ENCODE measurements around the gene B3GALT5. TPM values are rescaled to one million over a fixed set of nuclear protein-coding genes. Genes with fewer than 3 reads are reported as not detected.

The B3GALT5 gene
- total RNA-seq, 2 donors from 2014 or later, result 0.02 TPM

GRCh38 chr21:39599191-39599970 lies 13.4 kb upstream of the B3GALT5 start:
- ATAC-seq (no peak), DNase-seq (ENCODE audit: low spot score in 2 of 2) (no peak)
- Mint-ChIP-seq H3K9me3 (no peaks in the 10 kb centered on the region), H3K27ac (no peak overlapping the region), H3K36me3 (no peaks in the 10 kb centered on the region)

DNA sequence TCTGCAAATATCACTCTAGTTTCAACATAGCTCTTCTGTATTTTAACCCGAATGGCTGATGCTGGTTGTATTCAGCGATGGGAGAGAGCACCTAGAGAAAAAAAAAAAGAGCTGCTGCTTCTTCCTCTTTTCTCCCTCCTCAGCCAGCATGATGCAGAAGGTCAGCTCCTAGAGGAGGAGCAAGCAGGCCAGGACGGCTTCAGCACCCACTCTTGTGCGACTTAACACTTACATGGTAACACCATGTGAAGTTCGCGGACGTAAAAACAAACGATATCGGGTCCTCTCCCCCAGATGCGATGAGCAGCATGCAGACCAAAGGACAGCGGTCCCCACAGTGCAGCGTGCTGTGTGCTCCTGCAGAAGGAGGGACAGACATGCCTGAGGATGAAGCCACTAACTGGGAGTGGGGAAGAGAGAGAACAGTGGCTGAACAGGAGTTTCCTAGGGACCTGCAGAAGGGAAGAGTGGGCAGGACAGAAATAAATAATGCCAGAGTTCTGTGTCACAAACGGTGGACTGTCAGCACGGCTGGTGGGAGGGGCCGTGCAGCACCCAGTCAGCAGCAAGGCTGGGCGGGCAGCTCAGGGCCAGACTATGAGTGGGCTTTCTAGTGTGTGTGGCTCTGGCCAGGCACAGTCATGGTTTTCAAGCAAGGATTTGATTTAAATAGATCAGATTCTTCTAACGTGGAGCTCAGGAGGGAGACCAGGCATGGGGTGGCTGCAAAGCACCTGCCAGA lies 11.4 kb upstream of the B3GALT5 start:
- no peak overlapping the region for H3K27ac Mint-ChIP-seq
- DNase-seq (ENCODE audit: low spot score in 2 of 2) (no peak), ATAC-seq (no peak)
- no peaks in the 10 kb centered on the region for H3K36me3 Mint-ChIP-seq
- no peaks in the 10 kb centered on the region for H3K9me3 Mint-ChIP-seq

DNA sequence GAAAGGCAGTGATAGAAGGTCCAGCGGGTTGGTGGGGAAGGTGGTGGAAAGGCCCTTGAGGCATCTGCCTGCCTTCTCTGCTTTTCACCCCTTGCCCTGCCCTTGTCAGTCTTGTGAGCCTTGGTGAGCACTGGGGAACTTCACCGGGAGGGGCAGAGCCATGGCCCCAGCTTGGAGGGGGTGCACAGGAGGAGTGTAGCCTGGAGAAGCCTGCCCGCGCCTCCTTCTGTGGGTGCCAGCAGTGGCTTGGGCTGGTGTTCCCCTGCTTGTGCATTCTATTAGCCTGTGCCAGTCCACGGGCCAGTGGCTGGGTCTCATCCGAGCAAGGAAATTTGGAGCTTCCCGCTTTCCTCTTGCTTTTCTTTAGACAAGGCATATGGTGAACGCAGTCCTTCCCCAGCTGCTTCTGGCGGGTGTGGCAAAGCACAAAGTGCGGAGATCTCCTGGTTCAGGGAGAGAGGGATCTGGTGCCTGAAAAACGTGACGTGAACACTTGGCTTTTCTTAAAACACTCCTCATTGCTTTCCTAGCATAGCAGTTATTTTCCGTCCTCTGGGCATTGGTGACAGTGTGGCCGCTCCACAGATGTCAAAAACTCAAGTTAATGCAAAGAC lies 10.6 kb upstream of the B3GALT5 start:
- no peaks in the 10 kb centered on the region for H3K9me3 Mint-ChIP-seq
- no peaks in the 10 kb centered on the region for H3K36me3 Mint-ChIP-seq
- ATAC-seq, result no peak
- no peak for DNase-seq (ENCODE audit: low spot score in 2 of 2)
- no peak overlapping the region for H3K27ac Mint-ChIP-seq

DNA sequence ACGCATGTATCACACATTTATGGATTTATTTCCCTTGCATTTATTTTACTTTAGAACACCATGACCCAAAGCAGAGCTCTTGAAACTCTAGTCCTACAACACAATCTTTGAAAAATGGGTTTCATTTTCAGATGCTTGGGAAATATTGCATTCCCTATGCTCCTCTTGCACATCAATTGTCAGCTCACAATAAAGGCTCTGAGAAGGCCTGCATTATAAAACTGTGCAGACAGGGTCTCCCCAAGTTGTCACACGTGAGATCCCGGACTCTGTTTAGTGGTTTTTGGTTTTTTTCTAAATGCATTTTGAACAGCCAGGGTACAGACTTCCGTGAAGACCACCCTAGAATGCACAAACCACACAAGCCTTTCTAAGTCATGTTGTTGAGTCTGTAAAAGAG lies 9.9 kb upstream of the B3GALT5 start:
- DNase-seq (ENCODE audit: low spot score in 2 of 2), result no peak
- no peak for ATAC-seq
- Mint-ChIP-seq H3K36me3 (no peaks in the 10 kb centered on the region), H3K27ac (no peak overlapping the region), H3K9me3 (no peaks in the 10 kb centered on the region)

- ATAC-seq (no peak), DNase-seq (ENCODE audit: low spot score in 2 of 2) (no peak)
- Mint-ChIP-seq H3K27ac (no peak overlapping the region), H3K9me3 (no peaks in the 10 kb centered on the region), H3K36me3 (no peaks in the 10 kb centered on the region)
These were observed 7.8 kb upstream of the B3GALT5 start for GRCh38 chr21:39604951-39605350.

- H3K9me3 Mint-ChIP-seq, result no peaks in the 10 kb centered on the region
- DNase-seq (ENCODE audit: low spot score in 2 of 2), result no peak
- H3K36me3 Mint-ChIP-seq, result no peaks in the 10 kb centered on the region
- ATAC-seq, result no peak
- H3K27ac Mint-ChIP-seq, result no peak overlapping the region
These were observed 2.0 kb upstream of the B3GALT5 start for GRCh38 chr21:39610703-39611102.

DNA sequence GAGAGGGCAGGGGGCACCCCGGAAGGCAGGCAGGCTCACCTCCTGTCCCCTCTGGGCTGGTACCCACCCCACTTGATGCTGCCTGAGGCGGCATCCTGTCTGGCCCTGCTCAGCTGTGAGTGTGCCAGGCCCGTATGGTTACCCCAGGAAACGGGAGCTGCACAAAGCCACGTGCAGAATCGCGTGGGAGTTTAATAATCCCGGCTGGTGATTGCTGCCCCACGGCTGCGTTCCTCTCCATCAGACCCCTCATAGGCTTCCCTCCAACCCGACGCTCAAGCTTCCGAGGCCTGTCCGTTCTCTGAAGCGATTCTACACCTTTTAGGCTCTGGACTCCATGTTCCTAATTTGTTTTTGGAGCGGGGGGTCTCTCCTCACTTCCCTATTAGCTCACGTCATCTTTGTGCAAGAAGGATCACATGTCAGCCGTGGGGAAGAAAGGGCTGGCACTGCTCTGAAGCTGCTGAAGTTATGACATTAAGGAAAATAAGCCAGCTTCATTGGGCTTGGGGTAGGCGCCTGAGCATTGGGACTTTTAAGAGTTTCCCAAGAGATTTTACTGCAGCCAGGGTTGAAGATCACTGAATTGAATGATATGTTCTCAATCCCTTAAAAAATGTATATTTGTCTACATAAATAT lies 1.1 kb upstream of the B3GALT5 start:
- Mint-ChIP-seq H3K27ac (no peak overlapping the region), H3K9me3 (no peaks in the 10 kb centered on the region), H3K36me3 (no peaks in the 10 kb centered on the region)
- no peak for ATAC-seq
- no peak for DNase-seq (ENCODE audit: low spot score in 2 of 2)

DNA sequence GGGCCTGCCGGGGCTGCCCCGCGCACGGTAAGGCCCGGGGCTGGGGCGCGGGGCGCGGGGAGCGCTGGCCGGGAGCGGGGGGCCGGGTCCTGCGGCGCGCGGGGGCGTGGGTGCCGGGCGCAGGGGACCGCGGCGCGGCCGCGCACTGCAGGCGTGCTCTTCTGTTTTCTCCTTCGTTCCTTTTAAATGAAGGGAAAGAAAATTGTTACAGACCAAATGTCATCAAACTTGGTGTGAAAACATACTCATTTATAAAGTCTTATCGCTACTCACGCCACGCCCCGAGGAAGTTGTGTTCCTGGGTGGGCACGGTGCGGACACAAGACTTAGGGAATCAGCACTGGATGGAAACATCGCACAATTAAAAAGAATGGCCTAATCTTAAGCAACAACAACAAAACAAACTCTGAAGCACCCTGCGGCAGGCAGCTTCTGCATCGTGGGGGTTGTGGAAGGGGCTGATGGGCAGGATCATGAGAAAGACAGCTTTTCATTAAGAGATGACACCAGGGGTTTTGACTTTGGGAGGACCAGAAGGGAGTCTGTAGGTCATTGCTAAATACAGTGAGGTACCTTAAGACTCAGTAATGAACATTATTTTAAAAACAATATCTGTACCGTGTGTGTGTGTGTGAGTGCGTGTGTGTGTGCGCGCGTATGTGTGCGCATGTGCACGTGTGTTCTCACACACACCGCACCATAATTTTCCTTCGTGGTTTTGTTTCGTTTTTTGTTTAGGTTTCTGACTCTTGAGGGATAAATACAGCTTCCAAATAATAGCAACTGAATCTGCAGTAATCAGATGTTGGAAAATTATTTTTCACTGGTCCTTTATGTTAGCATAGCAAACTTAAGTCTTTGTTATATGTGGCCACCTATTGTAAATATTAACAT lies 548 bp downstream of the B3GALT5 start:
- H3K36me3 Mint-ChIP-seq, result no peaks in the 10 kb centered on the region
- H3K9me3 Mint-ChIP-seq, result no peaks in the 10 kb centered on the region
- ATAC-seq (no peak), DNase-seq (ENCODE audit: low spot score in 2 of 2) (no peak)
- no peak overlapping the region for H3K27ac Mint-ChIP-seq

GRCh38 chr21:39616211-39616772 lies 3.6 kb downstream of the B3GALT5 start:
- no peak overlapping the region for H3K27ac Mint-ChIP-seq
- no peaks in the 10 kb centered on the region for H3K36me3 Mint-ChIP-seq
- DNase-seq (ENCODE audit: low spot score in 2 of 2) (no peak), ATAC-seq (no peak)
- no peaks in the 10 kb centered on the region for H3K9me3 Mint-ChIP-seq

DNA sequence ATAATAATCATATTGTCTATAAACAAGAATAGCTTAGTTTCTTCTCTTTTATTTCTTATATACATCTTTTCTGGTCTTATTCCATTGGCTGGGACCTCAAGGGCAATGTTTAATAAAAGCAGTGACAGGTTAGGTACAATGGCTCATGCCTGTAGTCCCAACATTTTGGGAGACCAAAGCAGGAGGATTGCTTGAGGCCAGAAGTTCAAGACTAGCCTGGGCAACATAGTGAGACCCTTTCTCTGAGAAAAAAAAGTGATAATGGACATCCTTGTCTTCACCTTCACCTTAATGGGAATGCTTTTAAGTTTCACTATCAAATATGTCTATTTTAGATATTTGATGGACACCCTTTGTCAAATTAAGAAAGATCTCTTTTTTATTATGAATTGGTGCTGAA lies 8.1 kb downstream of the B3GALT5 start:
- ATAC-seq, result no peak

GRCh38 chr21:39625211-39625895 lies 12.6 kb downstream of the B3GALT5 start:
- H3K36me3 Mint-ChIP-seq, result peaks cover 0 to 7% of the 10 kb centered on the region in 2 donors
- no peak for DNase-seq (ENCODE audit: low spot score in 2 of 2)
- ATAC-seq, result no peak
- H3K9me3 Mint-ChIP-seq, result peaks cover 0 to 12% of the 10 kb centered on the region in 2 donors
- peak overlapping the region in 1 of 2 donors; percentile 56 for H3K27ac Mint-ChIP-seq

More for the DNA sequence above, 8.1 kb downstream of the B3GALT5 start:
- no peak for DNase-seq (ENCODE audit: low spot score in 2 of 2)
- Mint-ChIP-seq H3K36me3 (peaks cover 0 to 4% of the 10 kb centered on the region in 2 donors), H3K9me3 (peaks cover 0 to 12% of the 10 kb centered on the region in 2 donors), H3K27ac (no peak overlapping the region)

- DNase-seq (ENCODE audit: low spot score in 2 of 2) (no peak), ATAC-seq (no peak)
- H3K9me3 Mint-ChIP-seq, result peaks cover 0 to 9% of the 10 kb centered on the region in 2 donors
- no peak overlapping the region for H3K27ac Mint-ChIP-seq
- peaks cover 0 to 7% of the 10 kb centered on the region in 2 donors for H3K36me3 Mint-ChIP-seq
These were observed 15.6 kb downstream of the B3GALT5 start for GRCh38 chr21:39628385-39628784.

DNA sequence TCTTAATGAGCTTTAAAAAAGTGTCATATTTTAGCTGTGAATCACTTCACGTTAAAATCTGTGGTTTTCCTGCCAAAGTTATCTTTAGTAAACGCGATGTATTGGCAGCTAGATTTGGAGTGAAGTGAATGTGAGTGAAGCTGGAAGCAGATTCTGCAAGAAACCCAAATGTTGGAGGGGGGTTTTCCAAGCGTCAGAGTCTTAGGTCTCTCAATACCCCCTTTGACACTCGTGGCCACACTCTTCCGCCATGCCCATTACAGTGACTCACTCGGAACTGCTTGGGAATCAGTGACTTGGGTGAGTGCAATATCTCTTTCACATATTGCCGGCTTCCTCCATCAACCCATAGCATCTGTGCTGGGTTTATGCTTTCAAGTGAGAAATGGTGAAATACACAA lies 17.5 kb downstream of the B3GALT5 start:
- Mint-ChIP-seq H3K36me3 (peaks cover 0 to 4% of the 10 kb centered on the region in 2 donors), H3K9me3 (no peaks in the 10 kb centered on the region), H3K27ac (no peak overlapping the region)

DNA sequence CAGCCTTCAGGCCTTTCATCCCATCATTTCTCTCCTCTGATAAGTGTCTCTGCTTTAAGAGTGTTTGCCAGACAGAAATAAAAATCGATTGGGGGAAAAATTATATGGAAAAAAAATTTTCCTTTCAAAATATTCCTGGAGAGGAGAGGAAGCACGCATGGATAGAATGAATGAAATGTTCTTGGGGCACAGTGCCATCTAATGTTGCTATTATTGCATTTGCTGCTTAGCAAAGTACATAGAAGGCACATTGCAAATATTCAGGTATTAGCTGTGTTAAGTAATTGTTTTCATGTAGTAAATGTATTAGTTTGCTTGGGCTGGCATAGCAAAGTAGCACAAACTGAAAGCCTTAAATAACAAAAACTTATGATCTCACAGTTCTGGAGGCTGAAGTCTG lies 18.1 kb downstream of the B3GALT5 start:
- Mint-ChIP-seq H3K36me3 (peaks cover 0 to 4% of the 10 kb centered on the region in 2 donors), H3K27ac (no peak overlapping the region), H3K9me3 (no peaks in the 10 kb centered on the region)
- no peak for DNase-seq (ENCODE audit: low spot score in 2 of 2)
- no peak for ATAC-seq

More for the DNA sequence above, 17.5 kb downstream of the B3GALT5 start:
- no peak for DNase-seq (ENCODE audit: low spot score in 2 of 2)
- ATAC-seq, result no peak

DNA sequence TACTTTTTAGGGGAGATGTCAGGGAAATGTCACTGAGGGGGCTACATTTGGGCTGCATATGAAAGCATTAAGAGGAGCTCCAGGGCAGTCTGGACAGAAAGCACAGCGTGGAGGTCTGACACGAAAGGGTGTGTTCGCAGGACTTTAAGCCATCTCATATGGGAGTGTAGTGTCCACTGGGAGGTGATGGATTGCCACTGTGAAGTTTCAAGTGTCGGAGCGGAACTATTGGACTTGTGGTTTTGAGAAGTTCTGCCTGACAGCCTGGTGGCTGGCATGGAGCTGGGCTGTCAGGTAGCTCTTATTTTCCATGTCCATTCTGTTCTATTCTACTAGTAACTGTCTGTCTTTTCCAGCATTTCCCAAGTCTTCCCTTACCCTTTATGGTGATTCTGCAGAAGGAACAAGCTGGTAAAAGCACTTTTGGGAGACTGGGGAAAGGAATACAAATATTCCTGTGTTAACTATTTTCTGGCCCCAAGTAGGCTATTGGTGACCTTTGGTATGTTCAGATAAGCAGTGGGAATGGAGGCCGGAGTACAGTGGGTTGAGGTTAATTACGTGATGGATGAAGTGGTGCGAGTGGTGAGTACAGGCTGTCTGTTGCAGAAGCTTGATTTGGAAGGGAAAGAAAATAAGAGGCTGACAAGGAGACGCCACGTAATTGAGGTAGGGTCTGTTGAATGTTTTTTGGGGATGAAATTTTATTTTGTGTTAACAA lies 19.3 kb downstream of the B3GALT5 start:
- ATAC-seq (no peak), DNase-seq (ENCODE audit: low spot score in 2 of 2) (no peak)
- Mint-ChIP-seq H3K36me3 (peaks cover 0 to under 1% of the 10 kb centered on the region in 2 donors), H3K9me3 (no peaks in the 10 kb centered on the region), H3K27ac (no peak overlapping the region)
